Right atrium auricular region (tissue), 2 donors: ENCODE results near the gene KDELR1. TPM values are rescaled to one million over a fixed set of nuclear protein-coding genes. Genes with fewer than 3 reads are reported as not detected.
A peak's percentile ranks its signal among the peaks of the same experiment; 100 is the strongest.

Experiments used
- DNase-seq: peaks from one replicate; pipeline ENCODE4 v3.0.0-alpha.2; 2019; ENCODE audit warnings: low spot score
- H3K27ac ChIP-seq, 2 donors: fragments of 200-600 bp; sonication (generic); 1 replicate in 1 of 2; 2 replicates in 1 of 2; pipeline ENCODE4 v1.5.1; 2016 to 2019
- H3K27me3 ChIP-seq, 2 donors: fragments of 200-600 bp; sonication (generic); one replicate each; pipeline versions ENCODE4 v1.5.1 to v1.6.0; 2017 to 2019
- H3K36me3 ChIP-seq: fragments of 200-600 bp; sonication (generic); one replicate; pipeline ENCODE4 v1.5.1; 2016
- H3K4me1 ChIP-seq, 2 donors: fragments of 200-600 bp; sonication (generic); one replicate each; pipeline versions ENCODE4 v1.5.1 to v1.6.0; 2017 to 2019
- H3K4me3 ChIP-seq, 2 donors: fragments of 200-600 bp; sonication (generic); 1 replicate in 1 of 2; 2 replicates in 1 of 2; pipeline ENCODE4 v1.5.1; 2017 to 2019; ENCODE audit warnings: mild to moderate bottlenecking in 1 of 2, moderate library complexity in 1 of 2
- H3K9me3 ChIP-seq, 2 donors: fragments of 200-600 bp; sonication (generic); one replicate each; pipeline ENCODE4 v1.5.1; 2019
- total RNA-seq, 2 donors: library from RNA; depleted of rRNA; stranded (reverse); fragments of >200 nt; gene quantifications; one replicate each; pipeline ENCODE4 v1.1.0, GENCODE V29; 2016
- TF ChIP-seq, protein P1 (sequence below), 2 donors: fragments of 200-600 bp; sonication (generic); IDR thresholded peaks; one replicate each; pipeline ENCODE4 v1.5.1; 2019; ENCODE audit warnings: antibody characterized with exemption in 2 of 2

The KDELR1 gene
- total RNA-seq, 2 donors from 2014 or later: 74.1 to 82.0 TPM

GRCh38 chr19:48338802-48339503 lies 52.4 kb downstream of the KDELR1 start:
- Histone ChIP-seq H3K27ac (no peak overlapping the region), H3K9me3 (no peaks in the 10 kb centered on the region), H3K36me3 (no peaks in the 10 kb centered on the region), H3K4me1 (peaks cover 0 to 2% of the 10 kb centered on the region in 2 donors), H3K4me3 (no peak overlapping the region), H3K27me3 (no peaks in the 10 kb centered on the region)
- no peak for DNase-seq
- TF ChIP-seq, protein P1, sequence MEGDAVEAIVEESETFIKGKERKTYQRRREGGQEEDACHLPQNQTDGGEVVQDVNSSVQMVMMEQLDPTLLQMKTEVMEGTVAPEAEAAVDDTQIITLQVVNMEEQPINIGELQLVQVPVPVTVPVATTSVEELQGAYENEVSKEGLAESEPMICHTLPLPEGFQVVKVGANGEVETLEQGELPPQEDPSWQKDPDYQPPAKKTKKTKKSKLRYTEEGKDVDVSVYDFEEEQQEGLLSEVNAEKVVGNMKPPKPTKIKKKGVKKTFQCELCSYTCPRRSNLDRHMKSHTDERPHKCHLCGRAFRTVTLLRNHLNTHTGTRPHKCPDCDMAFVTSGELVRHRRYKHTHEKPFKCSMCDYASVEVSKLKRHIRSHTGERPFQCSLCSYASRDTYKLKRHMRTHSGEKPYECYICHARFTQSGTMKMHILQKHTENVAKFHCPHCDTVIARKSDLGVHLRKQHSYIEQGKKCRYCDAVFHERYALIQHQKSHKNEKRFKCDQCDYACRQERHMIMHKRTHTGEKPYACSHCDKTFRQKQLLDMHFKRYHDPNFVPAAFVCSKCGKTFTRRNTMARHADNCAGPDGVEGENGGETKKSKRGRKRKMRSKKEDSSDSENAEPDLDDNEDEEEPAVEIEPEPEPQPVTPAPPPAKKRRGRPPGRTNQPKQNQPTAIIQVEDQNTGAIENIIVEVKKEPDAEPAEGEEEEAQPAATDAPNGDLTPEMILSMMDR (IDR thresholded peaks at IDR 0.05): no peak

GRCh38 chr19:48338253-48338755 lies 53.0 kb downstream of the KDELR1 start:
- Histone ChIP-seq H3K27me3 (no peaks in the 10 kb centered on the region), H3K36me3 (no peaks in the 10 kb centered on the region), H3K4me3 (no peak overlapping the region), H3K27ac (no peak overlapping the region), H3K4me1 (peaks cover 0 to 9% of the 10 kb centered on the region in 2 donors), H3K9me3 (no peaks in the 10 kb centered on the region)
- TF ChIP-seq, protein P1 (IDR thresholded peaks at IDR 0.05): no peak
- no peak for DNase-seq

DNA sequence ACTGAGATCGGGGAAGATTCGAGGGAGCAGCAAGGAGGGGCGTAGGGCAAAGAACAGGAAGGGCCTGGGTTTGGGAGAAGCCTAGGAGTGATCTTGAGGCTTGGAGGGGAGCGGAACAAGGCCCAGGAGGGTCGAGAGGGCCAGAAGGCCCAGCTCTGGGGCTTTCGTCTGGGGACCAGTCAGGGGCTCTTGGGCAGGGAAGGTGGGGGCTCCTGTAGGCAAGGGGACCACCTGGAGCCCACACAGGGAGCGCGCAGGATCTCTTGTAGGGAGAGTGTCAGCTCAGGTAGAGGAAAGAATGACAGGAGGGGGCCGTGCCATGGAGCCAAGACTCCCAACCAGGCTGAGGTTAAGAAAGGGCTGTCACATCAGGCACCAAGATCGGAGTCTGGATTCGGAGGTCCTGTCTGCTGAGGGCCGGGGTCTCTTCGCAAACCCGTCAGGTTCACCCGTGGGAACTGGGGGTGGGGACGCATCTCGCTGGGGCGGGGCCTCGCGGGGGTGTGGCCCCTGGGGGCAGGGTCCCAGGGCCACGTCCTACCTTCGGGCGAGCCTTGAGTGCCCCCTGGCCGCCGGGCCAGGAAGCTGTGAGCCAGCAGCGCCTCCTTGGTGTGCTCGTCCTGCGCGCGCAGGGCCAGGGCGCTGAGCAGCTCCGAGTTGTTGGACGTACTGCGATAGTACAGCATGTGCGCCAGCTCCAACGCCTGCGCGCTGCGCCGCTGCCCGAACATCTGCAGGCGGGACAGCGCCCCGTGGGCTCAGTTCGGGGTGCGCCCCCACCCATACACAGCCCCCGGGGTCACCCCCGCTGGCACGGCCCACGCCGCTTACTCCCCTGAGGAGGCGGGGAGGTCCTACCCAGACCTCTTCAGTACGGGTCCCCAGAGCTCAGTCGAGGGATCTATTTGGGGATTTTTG lies 57.6 kb downstream of the KDELR1 start:
- TF ChIP-seq, protein P1 (IDR thresholded peaks at IDR 0.05): peak; percentile 73 to 91
- peak overlapping the region; percentile 32 to 52 for H3K4me3 ChIP-seq
- no peaks in the 10 kb centered on the region for H3K9me3 ChIP-seq
- peak overlapping the region; percentile 87 to 89 for H3K27ac ChIP-seq
- no peaks in the 10 kb centered on the region for H3K36me3 ChIP-seq
- H3K4me1 ChIP-seq: peaks cover 0 to 37% of the 10 kb centered on the region in 2 donors
- no peaks in the 10 kb centered on the region for H3K27me3 ChIP-seq
- DNase-seq: peak; percentile 93

DNA sequence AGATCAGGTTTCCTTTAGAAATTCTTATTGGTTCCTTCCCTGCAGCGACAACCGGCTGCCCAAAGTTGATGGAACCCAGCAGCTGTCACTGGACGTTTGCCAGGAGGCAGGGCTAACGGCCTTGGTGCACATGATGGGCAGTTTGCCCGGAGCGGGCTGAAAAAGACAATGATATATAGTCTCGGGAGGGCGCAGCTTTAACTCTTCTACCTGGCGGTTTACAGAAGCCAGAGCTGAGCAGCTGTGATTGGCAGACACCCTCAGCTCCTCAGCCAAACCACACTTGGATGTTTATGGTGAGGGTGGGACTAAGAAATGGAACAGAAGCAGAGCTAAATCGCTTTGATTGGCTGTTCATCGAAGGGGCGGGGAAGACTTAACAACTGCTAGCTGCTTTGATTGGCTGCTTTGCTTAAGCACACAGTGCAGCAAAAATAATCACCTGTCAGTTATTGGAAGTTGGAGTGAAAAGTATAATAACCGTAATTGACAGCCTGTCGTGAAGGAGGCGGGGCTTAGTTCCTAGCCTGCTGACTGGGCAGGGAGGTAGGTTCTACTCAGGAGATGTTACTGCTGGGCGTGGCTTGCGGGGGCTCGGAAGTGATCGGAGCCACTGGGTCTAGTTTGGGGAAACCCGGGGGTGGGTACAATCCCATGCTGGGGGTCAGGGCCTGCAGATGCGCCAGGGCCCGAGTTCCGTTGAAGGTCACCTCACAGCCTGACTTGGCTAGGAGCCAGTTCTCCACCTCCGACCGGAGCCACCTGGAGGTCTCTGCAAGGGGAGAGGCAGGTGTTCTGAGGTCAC lies 58.5 kb downstream of the KDELR1 start:
- Histone ChIP-seq H3K4me3 (peak overlapping the region; percentile 32 to 52), H3K36me3 (no peaks in the 10 kb centered on the region), H3K4me1 (peaks cover 0 to 37% of the 10 kb centered on the region in 2 donors), H3K27ac (peak overlapping the region; percentile 87 to 89), H3K27me3 (no peaks in the 10 kb centered on the region), H3K9me3 (no peaks in the 10 kb centered on the region)
- TF ChIP-seq, protein P1 (IDR thresholded peaks at IDR 0.05): no peak
- peak; percentile 89 for DNase-seq

Other genes starting within 250 kb of the KDELR1 start
- 1 to 10 TPM; 3.1 to 4.2 TPM for gene LIG1, start 221.2 kb downstream of the KDELR1 start, total RNA-seq
- gene ZSWIM9, start 220.9 kb downstream of the KDELR1 start, total RNA-seq: 1 to 10 TPM; 1.5 to 2.8 TPM
- gene CARD8, start 135.6 kb downstream of the KDELR1 start, total RNA-seq: 10 to 100 TPM; 19.7 to 21.2 TPM
- under 1 TPM; 0.24 to 0.33 TPM for gene ZNF114, start 121.5 kb downstream of the KDELR1 start, total RNA-seq
- gene EMP3, start 66.0 kb downstream of the KDELR1 start, total RNA-seq: 10 to 100 TPM; 16.9 to 95.9 TPM
- gene TMEM143, start 27.6 kb downstream of the KDELR1 start, total RNA-seq: 10 to 100 TPM; 20.4 to 43.8 TPM
- not detected for gene SYNGR4, start 27.2 kb downstream of the KDELR1 start, total RNA-seq
- under 1 TPM; 0.31 to 0.33 TPM for gene GRIN2D, start 2.1 kb upstream of the KDELR1 start, total RNA-seq
- gene GRWD1, start 54.4 kb upstream of the KDELR1 start, total RNA-seq: 10 to 100 TPM; 10.8 to 19.8 TPM
- gene KCNJ14, start 64.0 kb upstream of the KDELR1 start, total RNA-seq: under 1 TPM; 0.26 to 0.31 TPM
- gene CYTH2, start 77.8 kb upstream of the KDELR1 start, total RNA-seq: 10 to 100 TPM; 13.3 to 22.5 TPM
- 1 to 10 TPM; 1.3 to 1.6 TPM for gene LMTK3, start 120.3 kb upstream of the KDELR1 start, total RNA-seq
- gene SULT2B1, start 160.6 kb upstream of the KDELR1 start, total RNA-seq: not detected
- not detected for gene SPACA4, start 215.2 kb upstream of the KDELR1 start, total RNA-seq
- not detected for gene FAM83E, start 223.5 kb upstream of the KDELR1 start, total RNA-seq
- gene RPL18, start 227.6 kb upstream of the KDELR1 start, total RNA-seq: 1,000 to 10,000 TPM in 1 of 2 donors, 100 to 1,000 TPM in 1; 846 to 1,334 TPM
- gene SPHK2, start 228.0 kb upstream of the KDELR1 start, total RNA-seq: 1 to 10 TPM; 6.2 to 8.0 TPM
- gene DBP, start 245.8 kb upstream of the KDELR1 start, total RNA-seq: 1 to 10 TPM; 2.8 to 5.9 TPM